Measurements from ENCODE around the gene ZNF415.
"Not testable (repeated sequence)": the region's sequence is repeated elsewhere in the genome, so short reads cannot be mapped to it uniquely, and the experiment has no call there.

ZNF415 gene

DNA sequence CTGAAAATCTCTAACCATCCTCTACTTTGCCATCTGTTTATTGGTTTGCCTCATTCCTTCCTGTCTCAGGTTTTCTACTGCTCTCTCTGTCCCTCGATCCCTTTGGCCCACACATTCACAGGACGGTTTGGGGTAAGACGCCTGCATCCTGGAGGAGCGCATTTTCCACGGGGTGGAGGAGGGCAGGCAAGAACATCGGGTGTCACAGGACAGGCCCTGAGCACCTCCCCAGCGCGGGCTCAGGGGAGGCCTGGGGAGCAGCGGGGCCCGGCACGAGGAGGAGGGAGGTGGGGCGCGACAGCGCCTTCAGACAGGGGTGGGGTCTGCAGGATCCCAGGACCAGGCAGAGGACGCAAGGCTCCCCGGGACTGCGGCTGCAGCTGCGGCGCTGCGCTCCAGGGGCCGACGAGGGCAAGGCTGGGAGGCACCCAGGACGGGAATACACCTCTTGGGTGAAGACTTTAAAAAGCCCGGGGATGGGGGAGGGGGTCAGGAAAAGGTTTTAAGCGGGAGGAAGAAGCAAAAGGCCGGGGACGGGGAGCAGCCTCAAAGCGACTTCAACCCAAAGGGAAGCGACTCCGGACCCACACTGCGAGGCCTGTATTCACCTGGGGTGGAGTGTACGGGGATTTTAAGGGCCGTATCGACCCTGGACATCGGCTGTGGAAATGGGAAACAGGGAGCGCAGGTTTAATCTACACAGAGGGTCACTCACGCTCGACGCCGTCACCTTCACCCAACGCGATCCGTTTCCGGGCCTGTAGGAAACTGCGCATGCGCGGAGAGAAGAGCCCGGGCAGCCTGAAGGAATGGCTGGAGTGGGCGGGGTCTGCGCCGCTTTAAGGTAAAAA lies at the start of gene ZNF415:
Gene ZNF415 (minus strand): TSS at position 770 of the 851 bp plus-strand sequence. CDS start 10,234 bp downstream, outside the sequence.
- peak; percentile 45 for DNase-seq

GRCh38 chr19:53182202-53182601 lies 49.5 kb upstream of the ZNF415 start:
- DNase-seq: no peak

DNA sequence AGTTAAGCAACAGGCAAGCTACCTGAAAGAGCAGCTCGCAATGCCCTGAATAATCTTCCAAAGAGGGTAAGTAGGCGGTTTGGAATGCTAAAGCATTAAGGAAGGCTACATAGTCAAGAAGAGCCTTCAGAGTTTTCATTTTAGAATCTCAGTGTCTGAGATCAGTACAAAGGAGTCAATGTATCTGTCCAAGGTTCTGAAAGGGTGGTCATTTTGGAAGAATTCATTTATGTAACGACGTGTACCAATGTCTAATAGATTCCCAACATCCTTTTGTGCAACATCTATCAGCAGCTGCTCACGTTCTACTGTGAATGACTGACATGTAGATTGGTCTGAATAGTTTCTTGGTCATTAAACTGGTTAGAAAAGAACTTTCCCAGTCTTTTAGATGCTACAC lies 45.3 kb upstream of the ZNF415 start:
- DNase-seq: no peak

- DNase-seq: no peak
Observed at GRCh38 chr19:53172889-53173288, 40.2 kb upstream of the ZNF415 start.

- DNase-seq: no peak
Observed at GRCh38 chr19:53165691-53166091, 33.0 kb upstream of the ZNF415 start.

DNA sequence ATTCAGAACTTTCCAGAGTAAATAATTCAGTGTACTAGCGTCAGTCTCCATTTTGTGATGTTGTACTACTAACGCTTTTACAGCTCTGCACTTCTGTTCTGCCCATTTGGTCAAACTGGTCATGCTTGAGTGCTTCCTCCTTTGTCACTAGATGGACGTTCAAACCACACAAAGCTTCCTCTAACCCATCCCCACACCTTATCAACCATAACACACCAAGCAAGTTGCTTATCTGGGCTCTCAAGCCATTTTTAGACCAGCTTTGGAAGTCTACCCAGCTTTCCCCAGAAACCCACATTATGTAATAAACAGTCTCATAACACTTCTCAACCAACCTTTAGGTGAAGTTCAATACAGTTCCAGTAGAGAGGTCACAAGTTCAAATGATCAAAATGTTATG lies 28.4 kb upstream of the ZNF415 start:
- no peak for DNase-seq

DNA sequence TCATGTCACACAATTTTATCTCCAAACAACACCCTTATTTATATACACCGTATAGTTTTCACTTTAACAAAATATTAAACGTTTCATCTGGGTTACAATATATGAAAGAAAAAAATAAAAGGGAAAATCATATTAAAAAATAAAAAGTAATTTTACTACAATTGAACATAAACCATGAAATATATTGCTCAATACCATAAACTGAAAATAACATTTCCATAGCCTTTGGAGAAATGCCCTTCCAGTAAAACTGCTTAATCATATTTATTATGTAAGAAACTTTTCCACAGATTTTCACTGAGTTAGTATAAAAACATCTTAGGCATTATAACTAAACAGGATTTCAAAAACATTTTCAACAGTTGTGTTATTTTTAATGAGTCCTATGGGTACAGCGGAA lies 27.6 kb upstream of the ZNF415 start:
- no peak for DNase-seq

- DNase-seq: no peak
Observed at GRCh38 chr19:53158119-53158656, 25.5 kb upstream of the ZNF415 start.

DNA sequence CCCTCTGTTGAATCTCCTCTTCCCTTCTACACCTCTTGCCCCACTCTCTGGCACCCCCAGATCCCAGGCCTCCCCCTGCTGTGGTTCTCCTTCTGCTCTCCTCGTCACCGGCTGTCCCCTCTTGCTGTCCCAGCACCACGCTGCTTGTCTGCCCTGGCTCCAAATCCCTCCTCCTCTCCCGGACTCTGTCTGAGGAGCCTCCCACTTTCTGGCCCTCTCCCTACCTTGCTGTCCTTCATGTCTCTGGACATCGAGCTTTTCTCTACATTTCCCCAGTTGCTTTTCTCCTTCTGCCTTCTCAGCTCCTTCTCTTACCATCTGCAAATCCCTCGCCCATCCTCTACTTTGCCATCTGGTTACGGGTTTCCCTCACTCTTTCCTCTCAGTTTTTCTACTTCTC lies 24.9 kb upstream of the ZNF415 start:
- DNase-seq: no peak

DNA sequence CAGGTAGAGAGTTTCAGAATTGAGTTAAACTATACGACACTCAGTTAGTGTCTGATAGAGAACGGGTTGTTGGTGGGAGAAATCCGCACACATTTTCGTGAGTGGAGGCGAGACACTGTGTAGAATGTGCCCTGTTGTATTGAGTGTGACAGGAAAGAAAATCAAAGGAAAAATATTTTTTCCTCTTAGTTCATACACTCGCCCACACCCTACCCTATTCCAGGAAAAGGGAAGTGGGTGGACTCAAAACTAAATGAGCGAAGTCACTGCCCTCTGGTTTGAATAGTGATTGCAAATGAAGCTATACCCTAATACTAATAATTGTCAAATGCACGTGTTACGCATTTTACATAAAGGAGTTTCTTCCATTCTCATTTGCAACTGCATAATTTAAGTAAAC lies 24.1 kb upstream of the ZNF415 start:
- no peak for DNase-seq

DNA sequence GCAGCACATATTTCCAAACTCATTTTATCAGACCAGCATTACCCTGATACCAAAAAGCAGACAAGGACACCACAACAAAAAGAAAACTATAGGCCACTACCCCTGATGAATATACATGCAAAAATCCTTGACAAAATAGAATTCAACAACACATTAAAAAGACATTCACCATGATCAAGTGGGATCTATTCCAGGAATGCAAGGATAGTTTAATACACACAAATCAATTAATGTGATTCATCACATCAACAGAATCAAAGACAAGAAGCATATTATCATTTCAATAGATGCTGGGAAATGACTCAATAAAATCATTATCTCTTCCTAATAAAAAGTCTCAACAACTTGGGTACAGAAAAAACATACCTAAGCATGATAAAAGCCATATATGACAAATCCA lies 14.9 kb upstream of the ZNF415 start:
- DNase-seq: no peak

DNA sequence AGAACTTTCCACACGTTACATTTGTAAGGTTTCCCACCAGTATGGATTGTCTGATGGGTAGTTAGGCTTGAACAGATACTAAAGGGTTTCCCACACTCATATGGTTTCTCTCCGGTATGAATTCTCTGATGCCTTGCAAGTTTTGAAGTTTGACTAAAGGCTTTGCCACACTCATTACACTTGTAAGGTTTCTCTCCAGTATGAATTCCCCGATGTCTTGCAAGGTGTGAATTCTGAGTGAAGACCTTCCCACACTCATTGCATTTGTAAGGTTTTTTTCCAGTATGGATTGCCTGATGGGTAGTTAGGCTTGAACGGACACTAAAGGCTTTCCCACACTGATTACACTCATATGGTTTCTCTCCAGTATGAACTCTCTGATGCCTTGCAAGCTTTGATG lies 7.6 kb upstream of the ZNF415 start:
- DNase-seq: no peak

GRCh38 chr19:53136432-53136831 lies 3.7 kb upstream of the ZNF415 start:
- DNase-seq: no peak

- no peak for DNase-seq
Observed at GRCh38 chr19:53131727-53132126, 983 bp downstream of the ZNF415 start.

GRCh38 chr19:53131085-53131590 lies 1.6 kb downstream of the ZNF415 start:
- no peak for DNase-seq

- no peak for DNase-seq
Observed at GRCh38 chr19:53130506-53130905, 2.2 kb downstream of the ZNF415 start.

- DNase-seq: not testable (repeated sequence)
Observed at GRCh38 chr19:53126733-53127526, 5.8 kb downstream of the ZNF415 start.

- no peak for DNase-seq
Observed at GRCh38 chr19:53123400-53123799, 9.3 kb downstream of the ZNF415 start.

- no peak for DNase-seq
Observed at GRCh38 chr19:53112286-53112685, 20.4 kb downstream of the ZNF415 start.

DNA sequence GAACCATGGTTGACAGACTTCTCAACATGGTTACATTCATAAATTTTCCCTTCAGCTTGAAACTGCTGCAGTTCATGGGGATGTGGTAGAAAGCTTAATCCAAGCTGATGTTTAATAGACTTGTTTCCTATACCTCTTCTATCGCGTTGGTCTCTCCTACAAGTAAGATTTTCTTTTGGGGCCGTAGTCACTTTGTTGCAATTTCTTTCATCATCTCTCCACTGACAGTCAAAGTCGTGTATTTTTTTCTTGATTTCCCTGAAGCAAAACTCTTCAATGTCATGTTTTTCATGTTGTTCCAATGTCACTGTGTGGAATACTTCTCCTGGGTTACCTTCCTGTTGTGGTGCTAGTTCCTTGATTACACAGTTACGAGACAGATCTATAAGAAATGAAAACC lies 23.2 kb downstream of the ZNF415 start:
- no peak for DNase-seq

- peak; percentile 98 for DNase-seq
Observed at GRCh38 chr19:53103234-53104203, 29.2 kb downstream of the ZNF415 start, which contains the start of gene ZNF160. TSS of gene ZNF160 (minus strand) at chr19:53103422. CDS start at chr19:53086276, 17,146 bp downstream.

DNA sequence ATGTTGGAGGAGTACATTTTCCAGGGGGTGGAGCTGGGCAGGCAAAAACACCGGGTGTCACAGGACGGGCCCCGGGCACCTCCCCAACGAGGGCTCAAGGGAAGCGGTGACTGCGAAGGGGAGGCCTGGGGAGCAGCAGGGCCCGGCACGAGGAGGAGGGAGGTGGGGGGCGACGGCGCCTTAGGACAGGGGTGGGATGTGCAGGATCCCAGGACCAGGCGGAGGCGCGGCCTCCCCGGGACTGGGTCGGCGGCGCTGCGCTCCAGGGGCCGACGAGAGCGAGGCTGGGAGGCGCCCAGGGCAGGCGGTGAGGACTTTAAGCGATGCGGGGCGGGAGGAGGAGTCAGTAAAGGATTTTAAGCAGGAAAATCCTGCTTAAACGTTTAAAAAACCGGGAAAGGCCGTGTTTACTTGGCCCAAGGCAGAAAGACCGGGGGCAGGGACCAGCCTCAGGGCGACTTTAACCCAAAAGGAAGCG lies 29.9 kb downstream of the ZNF415 start:
- DNase-seq: peak; percentile 18
